Right lobe of liver (tissue), 4 donors: ENCODE data around the gene PLCB4.

Source experiments
- POLR2A ChIP-seq: fragments of 450-650 bp; IDR thresholded peaks from one replicate; pipeline ENCODE4 v1.6.1; 2017; ENCODE audit warnings: antibody characterized with exemption, mild to moderate bottlenecking
- TF ChIP-seq, protein P1 (sequence below), 4 donors: fragments of 200-600 bp in 3 of 4; fragments of 450-650 bp in 1 of 4; IDR thresholded peaks; one replicate each; pipeline versions ENCODE4 v1.5.1 to v1.8.0; 2016 to 2022; ENCODE audit warnings: antibody characterized with exemption in 4 of 4, mild to moderate bottlenecking in 2 of 4
- donor health status: DM: no; HTN: no; CAD: no.
- donor health status: DM: no; HTN: no; CAD: no.
- donor health status: DM: no; HTN: yes; CAD: no.

DNA sequence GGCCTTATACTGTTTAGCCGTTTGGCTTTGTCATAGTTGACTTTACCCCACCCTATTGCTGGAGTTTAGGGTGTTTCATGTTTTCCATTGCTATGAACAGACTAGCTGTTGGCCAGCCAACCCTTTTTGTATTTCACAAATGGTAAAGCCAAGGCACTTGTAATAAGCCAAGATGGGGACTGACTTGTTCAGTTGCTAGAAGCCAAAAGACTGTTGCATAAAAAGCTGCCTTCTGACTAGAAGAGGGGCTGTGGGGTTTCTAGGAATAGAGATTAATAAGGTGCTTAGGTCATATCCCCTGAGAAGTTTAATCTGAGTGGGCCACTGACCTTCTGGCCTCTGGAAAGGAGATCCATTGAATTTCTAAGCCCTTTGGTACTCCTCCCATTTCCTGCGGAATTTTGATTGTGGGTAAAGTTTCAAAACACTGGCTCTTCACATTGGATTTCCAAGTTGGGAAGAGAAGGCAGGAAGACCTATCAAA is 211.1 kb downstream of the PLCB4 start:
- TF ChIP-seq, protein P1, sequence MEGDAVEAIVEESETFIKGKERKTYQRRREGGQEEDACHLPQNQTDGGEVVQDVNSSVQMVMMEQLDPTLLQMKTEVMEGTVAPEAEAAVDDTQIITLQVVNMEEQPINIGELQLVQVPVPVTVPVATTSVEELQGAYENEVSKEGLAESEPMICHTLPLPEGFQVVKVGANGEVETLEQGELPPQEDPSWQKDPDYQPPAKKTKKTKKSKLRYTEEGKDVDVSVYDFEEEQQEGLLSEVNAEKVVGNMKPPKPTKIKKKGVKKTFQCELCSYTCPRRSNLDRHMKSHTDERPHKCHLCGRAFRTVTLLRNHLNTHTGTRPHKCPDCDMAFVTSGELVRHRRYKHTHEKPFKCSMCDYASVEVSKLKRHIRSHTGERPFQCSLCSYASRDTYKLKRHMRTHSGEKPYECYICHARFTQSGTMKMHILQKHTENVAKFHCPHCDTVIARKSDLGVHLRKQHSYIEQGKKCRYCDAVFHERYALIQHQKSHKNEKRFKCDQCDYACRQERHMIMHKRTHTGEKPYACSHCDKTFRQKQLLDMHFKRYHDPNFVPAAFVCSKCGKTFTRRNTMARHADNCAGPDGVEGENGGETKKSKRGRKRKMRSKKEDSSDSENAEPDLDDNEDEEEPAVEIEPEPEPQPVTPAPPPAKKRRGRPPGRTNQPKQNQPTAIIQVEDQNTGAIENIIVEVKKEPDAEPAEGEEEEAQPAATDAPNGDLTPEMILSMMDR (IDR thresholded peaks at IDR 0.05), result no peak
- TF ChIP-seq POLR2A, result no peak
